GM12878 (cell line): ENCODE measurements around the gene DDO. TPM values are rescaled to one million over a fixed set of nuclear protein-coding genes. Genes with fewer than 3 reads are reported as not detected.

Source experiments
- ATAC-seq: fragments of 200-7000 bp; cut with Tn5 transposase; 3 replicates; pipeline ENCODE4 v1.9.1; 2020; ENCODE audit warnings: mild to moderate bottlenecking, moderate library complexity
- BruUV-seq: library from RNA; stranded (reverse); fragments of 400-500 nt; replicated peaks from 2 replicates; lab custom pipeline; 2021; lab: Mats Ljungman, UMichigan
- CTCF ChIA-PET: fragments of 300-600 bp; sonication (Branson Sonifier 250); formaldehyde crosslinking; extraction: SDS; loops from one replicate; lab custom pipeline; 2021; ENCODE audit warnings: inconsistent platforms; lab: Yijun Ruan, JAX
- POLR2A ChIA-PET: fragments of 350-600 bp; formaldehyde crosslinking; extraction: SDS; loops from one replicate; lab custom pipeline; 2021; ENCODE audit warnings: inconsistent platforms; lab: Charles Lee
- RAD21 ChIA-PET: fragments of 300-600 bp; sonication (Branson Sonifier 250); formaldehyde crosslinking; loops from one replicate; lab custom pipeline; 2023; ENCODE audit warnings: antibody characterized with exemption; ENCODE audit not compliant: unreplicated experiment; lab: Charles Lee
- SMC1A ChIA-PET: fragments of 300-600 bp; sonication (Branson Sonifier 250); formaldehyde crosslinking; loops from one replicate; lab custom pipeline; 2023; ENCODE audit not compliant: unreplicated experiment, uncharacterized antibody; lab: Charles Lee
- DNase-seq: peaks from one replicate; pipeline ENCODE4 v3.0.0-alpha.2; 2011; ENCODE audit warnings: low read depth, low spot score
- FAIRE-seq: peaks from 3 replicates; lab custom pipeline; 2011; peaks lifted over from hg19 to GRCh38; lab: Jason Lieb, UNC
- H2AFZ ChIP-seq: 2 replicates; pipeline ENCODE4 v1.6.0; 2011; ENCODE audit warnings: low read depth, low read length, control low read depth; ENCODE audit not compliant: control insufficient read depth
- H3K27ac ChIP-seq: 2 replicates; pipeline ENCODE4 v1.5.1; 2011; ENCODE audit warnings: control low read depth; ENCODE audit not compliant: control insufficient read depth, insufficient read depth
- H3K27me3 ChIP-seq, 2 experiments: replicated peaks in 1 of 2; 2 replicates each; pipeline versions ENCODE4 v1.6.0 to v1.6.1; 2011; ENCODE audit warnings: low read length in 1 of 2; ENCODE audit not compliant: control insufficient read depth in 2 of 2, insufficient read depth in 2 of 2
- H3K36me3 ChIP-seq, 2 experiments: 2 replicates each; pipeline ENCODE4 v1.5.1; 2011; ENCODE audit warnings: low read length in 1 of 2; ENCODE audit not compliant: control insufficient read depth in 2 of 2, insufficient read depth in 2 of 2
- H3K4me1 ChIP-seq: 2 replicates; pipeline ENCODE4 v1.6.1; 2011; ENCODE audit warnings: mild to moderate bottlenecking, low read length, moderate library complexity, mixed read lengths; ENCODE audit not compliant: control insufficient read depth, insufficient read depth
- H3K4me2 ChIP-seq: 2 replicates; pipeline ENCODE4 v1.6.0; 2011; ENCODE audit warnings: control low read depth; ENCODE audit not compliant: control insufficient read depth, insufficient read depth
- H3K4me3 ChIP-seq: fragments of 200-600 bp; sonication (generic); 2 replicates; pipeline ENCODE4 v1.5.1; 2016
- H3K79me2 ChIP-seq: 2 replicates; pipeline ENCODE4 v1.6.0; 2011; ENCODE audit warnings: low read length; ENCODE audit not compliant: control insufficient read depth, insufficient read depth
- H3K9ac ChIP-seq: 2 replicates; pipeline ENCODE4 v1.8.0; 2011; ENCODE audit warnings: low read length, control low read depth, mixed read lengths; ENCODE audit not compliant: control insufficient read depth, insufficient read depth
- H3K9me3 ChIP-seq: replicated peaks from 3 replicates; pipeline ENCODE4 v1.5.1; 2011; ENCODE audit warnings: mild to moderate bottlenecking, low read length; ENCODE audit not compliant: control insufficient read depth, insufficient read depth
- H4K20me1 ChIP-seq: 2 replicates; pipeline ENCODE4 v1.6.0; 2011; ENCODE audit not compliant: control insufficient read depth, insufficient read depth
- BCL11A ChIP-seq: IDR thresholded peaks from 2 replicates; pipeline ENCODE4 v1.6.1; 2011; ENCODE audit warnings: low read depth, low read length
- CHD1 ChIP-seq: IDR thresholded peaks from 2 replicates; pipeline ENCODE4 v1.6.1; 2012; ENCODE audit warnings: low read depth, low read length, improper control_type of control experiment
- CREB1 ChIP-seq: IDR thresholded peaks from 2 replicates; pipeline ENCODE4 v1.6.1; 2012; ENCODE audit warnings: low read depth, mild to moderate bottlenecking, inconsistent platforms
- CREM ChIP-seq: IDR thresholded peaks from 2 replicates; pipeline ENCODE4 v1.6.1; 2014; ENCODE audit warnings: antibody characterized with exemption, low read depth
- KAT2A ChIP-seq: conservative IDR thresholded peaks from 2 replicates; pipeline ENCODE4 v1.6.1; 2011; ENCODE audit warnings: low read depth, low read length; ENCODE audit not compliant: control insufficient read depth
- LARP7 ChIP-seq: fragments of 450-650 bp; IDR thresholded peaks from 2 replicates; pipeline ENCODE4 v1.6.1; 2017; ENCODE audit warnings: mild to moderate bottlenecking
- MYC ChIP-seq: IDR thresholded peaks from 2 replicates; pipeline ENCODE4 v1.6.1; 2011; ENCODE audit warnings: mild to moderate bottlenecking, low read length, moderate library complexity, inconsistent platforms; ENCODE audit not compliant: insufficient read depth, insufficient replicate concordance, insufficient read length, severe bottlenecking
- PRDM15 ChIP-seq: fragments of 450-650 bp; formaldehyde crosslinking; IDR thresholded peaks from 2 replicates; pipeline ENCODE4 v1.4.0; 2020; ENCODE audit warnings: mild to moderate bottlenecking, moderate library complexity
- SIN3A ChIP-seq: IDR thresholded peaks from 2 replicates; pipeline ENCODE4 v1.6.1; 2012; ENCODE audit warnings: low read depth, low read length, improper control_type of control experiment
- SREBF1 ChIP-seq: IDR thresholded peaks from 2 replicates; pipeline ENCODE4 v1.6.1; 2012; ENCODE audit warnings: mild to moderate bottlenecking, low read length
- ZBTB4 ChIP-seq: fragments of 450-650 bp; formaldehyde crosslinking; IDR thresholded peaks from 2 replicates; pipeline ENCODE4 v1.4.0; 2022; ENCODE audit warnings: mild to moderate bottlenecking, moderate library complexity
- ZNF217 ChIP-seq: fragments of 450-650 bp; IDR thresholded peaks from 2 replicates; pipeline ENCODE4 v1.6.1; 2017; ENCODE audit warnings: antibody characterized with exemption, mild to moderate bottlenecking
- WGBS: methylation state at CpG from one replicate; pipeline ENCODE4 v1.1.6; 2016; ENCODE audit warnings: low lambda C conversion rate; ENCODE audit not compliant: insufficient replicate concordance, insufficient coverage; ENCODE audit errors: missing lambda C conversion rate; 5-methylcytosine and 5-hydroxymethylcytosine counted together
- in situ Hi-C: fragments of 300-500 bp; cut with MboI; formaldehyde crosslinking; loops from 9 replicates; pipeline ENCODE4 v1.14.3; 2018; ENCODE audit warnings: mixed read lengths
- intact Hi-C: fragments of 100-400 bp; cut with micrococcal nuclease; formaldehyde crosslinking; loops from one replicate; pipeline ENCODE4 v1.14.2; 2022; ENCODE audit not compliant: unreplicated experiment
- polyA plus RNA-seq, 11 experiments: library from polyadenylated mRNA; depleted of rRNA in 4 of 11; unstranded in 6 of 11; stranded (reverse) in 5 of 11; fragments of >200 nt; fragmentation: Nextera tagmentation in 4 of 11; fragmentation: Illumina TruSeq in 1 of 11; extraction: Ambion mirVana in 4 of 11; extraction: Trizol in 1 of 11; gene quantifications; 1 replicate in 1 of 11; 2 replicates in 10 of 11; pipeline versions ENCODE4 v1.2.1 to v1.2.3, GENCODE V29; 2011 to 2016; ENCODE audit warnings: inconsistent platforms in 2 of 11, missing spikeins in 2 of 11, low read depth in 1 of 11
- total RNA-seq, 4 experiments: library from RNA; depleted of rRNA in 3 of 4; stranded (reverse); fragments of >200 nt in 3 of 4; fragmentation: Illumina TruSeq in 1 of 4; extraction: Trizol in 1 of 4; gene quantifications; 2 replicates each; pipeline versions ENCODE4 v1.2.1 to v1.2.3, GENCODE V29; 2013 to 2021

The DDO gene
- total and polyA plus RNA-seq, 10 of the 15 experiments (the other 5 are each of a cell fraction or from before 2014, with no cell fraction given), result 0.04 to 0.14 (median 0.09) TPM; not detected in 6

DNA sequence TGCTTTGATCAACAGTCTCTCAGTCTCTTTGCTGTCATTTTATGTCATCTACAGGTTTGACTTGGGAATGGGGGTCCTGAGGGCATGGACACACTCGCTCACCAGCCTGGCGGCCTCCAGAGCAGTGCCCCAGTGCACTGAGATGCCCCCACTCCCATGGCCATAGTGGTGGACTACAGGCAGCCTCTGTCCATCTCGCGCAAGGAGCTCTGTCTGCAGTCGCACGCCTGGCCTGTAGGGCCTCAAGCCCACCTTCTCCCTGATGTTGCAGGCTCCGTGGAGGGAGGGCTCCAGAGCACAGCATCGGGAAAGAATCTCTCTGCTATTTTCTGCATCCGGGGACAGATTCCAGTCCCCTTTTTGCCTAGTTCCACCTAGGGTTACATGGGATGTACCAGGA is 22.6 kb downstream of the DDO start:
- FAIRE-seq, result no peak

More for the DNA sequence above, 22.6 kb downstream of the DDO start:
- no peaks in the 10 kb centered on the region for H3K4me1 ChIP-seq
- no peak overlapping the region for H3K4me3 ChIP-seq
- ATAC-seq (no peak), DNase-seq (no peak)
- ChIA-PET CTCF (interaction anchor here (0.7 to 7.1 kb wide), 8 partner anchors 11 to 868 kb away, joined by 3 to 98 read pairs (median 6); partner anchors contain the start of genes CDC40 and WASF1), SMC1A (interaction anchor here (1.2 to 5.5 kb wide), 4 partner anchors 13 to 690 kb away, joined by 4 to 55 read pairs (median 26); no protein-coding TSS in a partner anchor), POLR2A (interaction anchor here (0.5 kb wide), 1 partner anchor 689 kb away, joined by 3 read pairs; no protein-coding TSS in a partner anchor), RAD21 (interaction anchor here (0.9 to 2.0 kb wide), 4 partner anchors 11 to 688 kb away, joined by 3 to 18 read pairs (median 6); partner anchors contain the start of gene WASF1)
- no peaks in the 10 kb centered on the region for H4K20me1 ChIP-seq
- no peak overlapping the region for H3K4me2 ChIP-seq
- H3K79me2 ChIP-seq, result no peaks in the 10 kb centered on the region
- no peaks in the 10 kb centered on the region for H3K9me3 ChIP-seq
- H3K36me3 ChIP-seq, result no peaks in the 10 kb centered on the region
- H3K27ac ChIP-seq, result no peak overlapping the region
- peaks cover 0 to 4% of the 10 kb centered on the region in 2 experiments; a peak in 1 of 4 replicates for H3K27me3 ChIP-seq
- intact Hi-C loops, result loop anchor here (10.0 kb wide), 1 partner anchor 798 kb away; no protein-coding TSS in a partner anchor
- no TSS peak for BruUV-seq
- TF ChIP-seq LARP7, result no peak
- TF ChIP-seq CREB1, result no peak
- no peak for TF ChIP-seq PRDM15 (CRISPR knock-in tag)
- no peak for TF ChIP-seq SIN3A
- TF ChIP-seq ZBTB4 (CRISPR knock-in tag), result no peak
- TF ChIP-seq SREBF1, result no peak
- no peak for TF ChIP-seq ZNF217
- no peak for TF ChIP-seq CHD1
- TF ChIP-seq KAT2A, result no peak
- TF ChIP-seq MYC, result no peak
- TF ChIP-seq CREM, result no peak
- no peak for TF ChIP-seq BCL11A
- in situ Hi-C loops, result loop anchor here (5.0 to 10.0 kb wide), 3 partner anchors 218 to 865 kb away; partner anchors contain the start of gene WASF1
- no peak overlapping the region for H2AFZ ChIP-seq
- 42% methylated on average over 8 of the region's 9 CpGs for WGBS
- no peak overlapping the region for H3K9ac ChIP-seq
